Memory B cell (primary cell): ENCODE measurements around the gene PARP6.

Experiments used
- ATAC-seq: fragments of 150-1000 bp; cut with Tn5 transposase; 2 replicates; pipeline ENCODE4 v1.10.0; 2021; ENCODE audit warnings: low read depth, mild to moderate bottlenecking, moderate library complexity
- DNase-seq, 2 donors: peaks; one replicate each; pipeline ENCODE4 v3.0.0; 2022; ENCODE audit warnings: low spot score in 2 of 2
- H3K27ac Mint-ChIP-seq: one replicate; pipeline ENCODE4 v1.8.0; 2022; ENCODE audit warnings: mild to moderate bottlenecking, moderate library complexity, mixed read lengths
- H3K27me3 Mint-ChIP-seq: one replicate; pipeline ENCODE4 v1.8.0; 2022; ENCODE audit warnings: mixed read lengths
- H3K36me3 Mint-ChIP-seq: one replicate; pipeline ENCODE4 v1.8.0; 2022; ENCODE audit warnings: mild to moderate bottlenecking, mixed read lengths
- H3K4me1 Mint-ChIP-seq: one replicate; pipeline ENCODE4 v1.8.0; 2022; ENCODE audit warnings: mixed read lengths
- H3K4me3 Mint-ChIP-seq: one replicate; pipeline ENCODE4 v1.8.0; 2022; ENCODE audit warnings: mild to moderate bottlenecking, moderate library complexity, mixed read lengths
- H3K9me3 Mint-ChIP-seq: one replicate; pipeline ENCODE4 v1.8.0; 2022; ENCODE audit warnings: mixed read lengths

The PARP6 gene, protein sequence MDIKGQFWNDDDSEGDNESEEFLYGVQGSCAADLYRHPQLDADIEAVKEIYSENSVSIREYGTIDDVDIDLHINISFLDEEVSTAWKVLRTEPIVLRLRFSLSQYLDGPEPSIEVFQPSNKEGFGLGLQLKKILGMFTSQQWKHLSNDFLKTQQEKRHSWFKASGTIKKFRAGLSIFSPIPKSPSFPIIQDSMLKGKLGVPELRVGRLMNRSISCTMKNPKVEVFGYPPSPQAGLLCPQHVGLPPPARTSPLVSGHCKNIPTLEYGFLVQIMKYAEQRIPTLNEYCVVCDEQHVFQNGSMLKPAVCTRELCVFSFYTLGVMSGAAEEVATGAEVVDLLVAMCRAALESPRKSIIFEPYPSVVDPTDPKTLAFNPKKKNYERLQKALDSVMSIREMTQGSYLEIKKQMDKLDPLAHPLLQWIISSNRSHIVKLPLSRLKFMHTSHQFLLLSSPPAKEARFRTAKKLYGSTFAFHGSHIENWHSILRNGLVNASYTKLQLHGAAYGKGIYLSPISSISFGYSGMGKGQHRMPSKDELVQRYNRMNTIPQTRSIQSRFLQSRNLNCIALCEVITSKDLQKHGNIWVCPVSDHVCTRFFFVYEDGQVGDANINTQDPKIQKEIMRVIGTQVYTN

DNA sequence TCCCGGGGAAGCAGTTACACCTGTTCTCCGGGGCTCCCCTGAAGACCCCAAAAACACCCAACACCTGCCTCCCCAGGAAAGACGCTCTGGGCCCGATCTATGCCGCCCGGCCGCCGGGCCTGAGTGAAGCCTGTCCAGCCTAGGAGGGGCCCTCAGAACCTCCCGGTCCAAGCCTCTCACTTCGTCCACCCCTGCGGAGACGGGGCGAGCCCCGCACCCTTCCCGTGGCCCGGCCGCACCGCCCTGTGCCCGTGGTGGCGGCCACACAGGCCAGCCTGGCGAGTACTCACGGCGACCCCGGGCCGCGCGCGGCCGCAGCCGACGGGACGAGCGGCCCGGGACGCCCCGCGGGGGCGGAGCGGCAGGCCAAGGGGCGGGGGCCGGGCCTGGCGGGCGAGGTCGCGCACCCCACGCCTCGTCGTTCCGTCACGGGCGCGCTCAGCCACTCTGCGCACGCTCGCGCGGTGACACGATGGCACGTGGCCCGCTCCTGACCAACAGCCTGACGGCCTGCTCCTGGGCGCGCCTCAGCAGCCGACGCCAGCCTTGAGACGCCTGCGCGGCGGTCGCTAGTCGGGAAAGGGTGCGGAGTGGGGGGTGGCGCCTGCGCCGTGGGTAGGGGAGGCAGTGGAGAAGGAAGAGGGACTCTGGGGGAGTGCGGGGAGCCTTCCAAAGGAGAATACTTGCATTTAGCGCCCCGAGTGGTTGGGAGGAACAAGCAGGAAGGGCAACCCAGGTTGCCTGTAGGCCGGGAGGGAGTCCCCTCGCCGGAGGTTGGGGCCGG is at the start of gene PARP6:
Gene PARP6 (minus strand): TSS at position 342 of the 784 bp plus-strand sequence. CDS start 5,077 bp downstream, outside the sequence.
- Mint-ChIP-seq H3K27ac (peak within 1 kb of the TSS; percentile 94), H3K27me3 (no peaks in the 10 kb centered on the region), H3K9me3 (no peaks in the 10 kb centered on the region), H3K4me1 (peaks cover 27% of the 10 kb centered on the region), H3K36me3 (peaks cover 6% of the 10 kb centered on the region), H3K4me3 (peak within 1 kb of the TSS; percentile 90)
- DNase-seq, result peak; percentile 86 to 95
- ATAC-seq, result peak; percentile 92

DNA sequence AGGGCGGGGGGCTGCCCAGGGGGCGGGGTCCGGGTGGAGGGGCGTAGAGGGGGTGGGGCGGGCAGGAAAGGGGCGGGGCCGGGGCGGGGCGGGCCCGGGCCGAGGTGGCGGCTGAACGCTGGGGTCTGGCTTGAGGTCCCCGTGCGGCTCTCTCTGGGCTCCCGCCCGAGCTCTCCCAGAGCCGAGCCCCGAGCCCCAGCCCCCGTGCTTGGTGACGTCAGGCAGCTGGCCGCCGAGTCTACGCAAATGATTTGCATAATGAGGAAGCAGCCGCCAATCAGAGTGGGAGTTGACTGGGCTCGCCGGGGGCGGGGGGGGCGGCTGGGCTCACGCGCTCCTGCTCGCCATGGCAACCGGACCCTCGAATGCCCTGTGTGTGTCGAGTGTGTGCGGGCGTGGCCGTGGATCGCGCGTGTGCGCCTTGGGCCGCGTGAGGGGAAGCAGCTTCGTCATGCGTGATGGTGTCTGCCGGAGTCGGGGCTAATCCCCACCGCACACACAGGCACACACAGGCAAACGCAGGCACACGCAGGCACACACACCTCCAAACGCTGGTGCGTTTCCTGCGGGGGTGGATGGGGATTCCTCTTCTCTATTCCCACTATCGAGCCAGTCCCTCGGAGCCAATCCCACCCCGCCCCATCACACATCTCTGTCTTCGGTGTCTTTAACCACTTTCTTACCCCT is 47.8 kb upstream of the PARP6 start, which contains the start of gene CELF6:
Gene CELF6 (minus strand): TSS at position 173 of the 687 bp plus-strand sequence. CDS start 283 bp downstream, outside the sequence.
- H3K4me3 Mint-ChIP-seq, result peak within 1 kb of the TSS; percentile 87
- peaks cover 16% of the 10 kb centered on the region for H3K4me1 Mint-ChIP-seq
- no peaks in the 10 kb centered on the region for H3K27me3 Mint-ChIP-seq
- DNase-seq, result peak; percentile 84 to 92
- H3K9me3 Mint-ChIP-seq, result peaks cover 9% of the 10 kb centered on the region
- ATAC-seq, result peak; percentile 83
- H3K36me3 Mint-ChIP-seq, result peaks cover 13% of the 10 kb centered on the region
- peak within 1 kb of the TSS; percentile 95 for H3K27ac Mint-ChIP-seq

DNA sequence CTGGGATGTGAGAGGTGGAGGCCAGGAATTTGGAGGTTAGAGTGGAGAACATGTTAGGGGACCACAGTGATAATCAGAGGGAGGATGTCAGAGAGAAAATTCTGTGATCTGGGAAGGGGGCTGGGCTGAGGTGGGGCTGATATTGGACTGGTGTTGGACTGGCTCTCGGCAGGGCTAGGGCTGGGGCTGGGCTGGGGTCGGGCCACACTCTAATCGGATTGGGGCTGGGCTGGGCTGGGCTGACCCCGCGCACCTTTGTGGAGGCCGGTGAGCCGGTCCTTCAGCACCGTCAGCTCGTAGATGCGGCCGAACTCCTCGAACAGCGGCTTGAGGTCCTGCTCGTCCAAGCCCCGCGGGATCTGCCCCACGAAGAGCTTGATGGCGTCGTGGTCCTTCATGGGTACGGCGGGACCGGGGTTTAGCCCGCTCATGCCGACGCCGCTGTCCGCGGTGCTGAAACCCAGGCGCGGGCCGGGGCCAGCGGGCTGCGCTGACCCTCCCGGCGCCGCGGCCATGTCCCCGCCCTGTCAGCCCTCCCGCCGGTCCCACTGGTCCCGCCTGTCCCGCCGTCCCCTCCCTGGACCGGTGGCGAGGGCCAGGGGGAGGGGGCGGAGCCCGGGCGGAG is 47.1 kb upstream of the PARP6 start:
- ATAC-seq (peak; percentile 9), DNase-seq (peak; percentile 53 to 71)
- H3K4me3 Mint-ChIP-seq, result peak overlapping the region; percentile 81
- peaks cover 7% of the 10 kb centered on the region for H3K9me3 Mint-ChIP-seq
- no peaks in the 10 kb centered on the region for H3K27me3 Mint-ChIP-seq
- peaks cover 16% of the 10 kb centered on the region for H3K4me1 Mint-ChIP-seq
- peak overlapping the region; percentile 95 for H3K27ac Mint-ChIP-seq
- H3K36me3 Mint-ChIP-seq, result peaks cover 8% of the 10 kb centered on the region

DNA sequence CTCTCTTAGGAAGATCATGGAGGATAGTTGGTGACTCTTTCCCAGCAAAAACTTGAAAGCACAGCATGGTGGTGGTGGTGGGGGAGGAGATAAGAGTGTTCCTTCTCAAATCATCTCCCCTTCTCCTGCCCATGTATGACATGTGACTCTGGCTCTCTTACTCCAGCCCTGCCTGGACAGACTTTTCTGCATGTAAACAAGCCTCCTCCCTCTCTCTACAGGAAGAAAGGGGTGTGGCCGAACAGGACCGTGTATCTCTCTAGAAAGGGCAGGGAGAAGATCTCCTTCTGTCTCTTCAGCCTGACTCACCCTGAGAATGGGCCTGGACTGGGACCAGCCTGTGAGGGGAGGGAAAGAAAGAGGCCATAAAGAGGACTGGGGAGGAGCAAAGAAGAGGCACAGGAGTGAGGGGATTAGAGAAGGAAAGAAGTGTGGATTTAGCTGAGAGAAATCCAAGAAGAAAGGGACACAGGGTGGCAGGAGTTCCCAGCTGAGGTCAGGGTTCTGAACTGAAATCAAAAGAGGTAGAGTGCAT is 46.1 kb upstream of the PARP6 start:
- Mint-ChIP-seq H3K27me3 (no peaks in the 10 kb centered on the region), H3K9me3 (peaks cover 3% of the 10 kb centered on the region), H3K4me1 (peaks cover 16% of the 10 kb centered on the region), H3K4me3 (peak overlapping the region; percentile 81), H3K27ac (peak overlapping the region; percentile 94), H3K36me3 (peaks cover 2% of the 10 kb centered on the region)
- ATAC-seq (no peak), DNase-seq (no peak)

DNA sequence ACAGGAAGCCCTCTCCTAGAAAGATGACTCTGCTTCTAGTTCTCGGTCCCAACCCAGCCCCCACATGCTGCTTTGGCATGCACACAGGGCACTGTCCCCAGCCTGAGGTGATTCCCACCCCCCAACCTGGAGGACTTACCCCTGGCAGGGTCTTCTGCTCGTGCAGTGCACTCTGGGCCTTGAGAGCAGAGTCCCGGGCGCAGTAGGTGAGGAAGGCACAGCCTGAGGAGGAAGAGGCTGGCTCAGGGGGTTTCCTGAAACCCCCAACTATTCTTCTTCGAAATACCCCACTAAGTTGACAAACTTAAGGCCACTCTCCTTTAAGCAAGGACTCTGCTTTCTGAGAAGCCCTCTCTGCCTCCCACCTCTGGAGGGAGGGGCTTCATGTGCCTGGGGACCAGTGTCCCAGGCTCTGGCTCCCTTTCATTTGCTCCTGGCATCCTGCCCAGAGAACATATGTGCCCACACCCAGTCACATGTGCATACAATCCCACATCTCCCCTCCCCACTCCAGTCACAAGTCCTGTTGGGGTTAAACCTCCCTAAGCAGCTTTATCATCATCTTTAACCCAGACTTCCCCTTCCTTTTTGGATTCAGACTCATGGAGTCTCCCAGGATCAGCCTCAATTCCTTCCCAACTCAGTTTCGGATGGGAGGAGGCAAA is 43.5 kb upstream of the PARP6 start:
- no peak overlapping the region for H3K27ac Mint-ChIP-seq
- peaks cover 2% of the 10 kb centered on the region for H3K36me3 Mint-ChIP-seq

DNA sequence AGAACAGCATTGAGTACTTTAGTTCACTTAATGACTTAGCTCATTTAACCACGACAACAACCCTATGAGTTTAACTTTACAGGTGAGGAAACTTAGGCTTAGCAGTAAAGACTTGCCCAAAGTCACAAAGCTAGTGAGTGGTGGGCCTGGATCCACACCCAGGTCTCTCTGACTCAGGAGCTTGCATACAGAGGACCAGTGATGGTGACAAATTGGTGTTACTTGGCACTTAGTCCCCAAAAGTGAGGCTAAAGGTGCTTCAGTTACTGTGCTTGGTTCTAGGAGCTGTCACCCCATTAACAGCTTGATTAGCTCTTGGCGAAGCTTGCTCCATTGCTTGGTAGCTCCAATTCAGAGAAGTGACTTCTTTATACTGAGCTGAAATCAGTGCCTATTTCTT is 41.5 kb upstream of the PARP6 start:
- peaks cover 5% of the 10 kb centered on the region for H3K4me1 Mint-ChIP-seq
- no peak for DNase-seq
- ATAC-seq, result no peak
- H3K4me3 Mint-ChIP-seq, result no peak overlapping the region
- H3K27ac Mint-ChIP-seq, result no peak overlapping the region
- peaks cover 2% of the 10 kb centered on the region for H3K36me3 Mint-ChIP-seq
- peaks cover 3% of the 10 kb centered on the region for H3K9me3 Mint-ChIP-seq
- no peaks in the 10 kb centered on the region for H3K27me3 Mint-ChIP-seq

More for the DNA sequence above, 43.5 kb upstream of the PARP6 start:
- DNase-seq (no peak), ATAC-seq (no peak)
- Mint-ChIP-seq H3K4me1 (peaks cover 15% of the 10 kb centered on the region), H3K4me3 (no peak overlapping the region), H3K27me3 (no peaks in the 10 kb centered on the region), H3K9me3 (peaks cover 3% of the 10 kb centered on the region)

DNA sequence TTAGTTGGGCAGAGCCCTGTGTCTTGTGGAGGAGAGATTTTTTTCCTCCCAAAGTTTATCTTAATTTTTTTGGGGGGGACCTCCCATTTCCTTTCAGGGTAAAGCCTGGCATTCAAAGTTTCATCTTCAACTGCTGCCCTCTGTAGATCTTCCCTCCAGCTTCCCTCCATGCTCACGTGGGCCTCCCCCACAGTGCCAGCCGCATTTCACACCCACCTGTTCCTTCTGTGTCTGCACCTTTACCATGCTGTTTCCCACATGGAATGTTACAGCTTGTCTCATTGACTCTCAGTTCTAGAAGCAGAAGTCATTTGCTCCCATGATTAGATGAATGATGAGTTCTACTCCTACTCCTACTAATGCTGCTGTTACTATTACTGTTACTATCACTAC is 41.1 kb upstream of the PARP6 start:
- H3K36me3 Mint-ChIP-seq, result no peaks in the 10 kb centered on the region
- ATAC-seq (no peak), DNase-seq (no peak)
- H3K9me3 Mint-ChIP-seq, result no peaks in the 10 kb centered on the region
- no peak overlapping the region for H3K4me3 Mint-ChIP-seq
- H3K27me3 Mint-ChIP-seq, result no peaks in the 10 kb centered on the region
- H3K4me1 Mint-ChIP-seq, result peaks cover 1% of the 10 kb centered on the region
- H3K27ac Mint-ChIP-seq, result no peak overlapping the region

DNA sequence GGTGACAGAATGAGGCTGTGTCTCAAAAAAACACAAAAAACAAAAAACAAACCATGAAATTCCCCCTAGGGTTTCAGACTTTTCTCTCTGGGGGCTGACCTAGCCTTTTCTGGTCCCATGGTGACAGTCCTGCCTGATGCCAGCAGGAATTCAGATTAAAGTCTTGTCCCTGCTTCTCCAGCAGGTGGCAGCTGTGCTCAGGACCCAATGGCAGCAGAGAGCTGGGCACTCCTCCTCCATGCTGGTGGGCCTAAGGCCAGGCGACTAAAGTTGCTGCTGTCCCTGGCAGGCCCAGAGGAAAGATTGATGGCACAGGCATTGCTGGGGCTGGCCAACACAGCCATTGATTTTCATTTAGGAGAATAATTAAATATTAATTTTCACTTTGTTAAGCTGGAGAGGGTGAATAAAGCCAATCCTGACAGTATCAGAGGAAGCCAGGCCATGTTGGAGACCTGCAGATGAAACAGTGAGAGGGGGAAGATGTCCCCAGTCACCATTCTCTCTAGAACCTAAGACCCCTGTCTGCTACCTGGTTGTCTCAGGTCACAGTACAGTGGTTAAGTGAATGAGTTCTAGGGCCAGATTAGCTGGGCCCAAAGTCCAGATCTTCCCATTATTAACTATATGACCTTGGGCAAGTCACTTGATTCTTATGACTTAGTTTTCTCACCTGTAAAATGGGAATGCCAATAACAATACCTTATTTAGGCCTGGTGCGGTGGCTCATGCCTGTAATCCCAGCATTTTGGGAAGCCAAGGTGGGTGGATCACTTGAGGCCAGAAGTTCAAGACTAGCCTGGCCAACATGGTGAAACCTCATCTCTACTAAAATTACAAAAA is 40.5 kb upstream of the PARP6 start:
- ATAC-seq (peak; percentile 91), DNase-seq (peak; percentile 48 to 54)
- Mint-ChIP-seq H3K4me3 (no peak overlapping the region), H3K36me3 (no peaks in the 10 kb centered on the region), H3K27me3 (no peaks in the 10 kb centered on the region), H3K9me3 (no peaks in the 10 kb centered on the region), H3K27ac (no peak overlapping the region), H3K4me1 (no peaks in the 10 kb centered on the region)

DNA sequence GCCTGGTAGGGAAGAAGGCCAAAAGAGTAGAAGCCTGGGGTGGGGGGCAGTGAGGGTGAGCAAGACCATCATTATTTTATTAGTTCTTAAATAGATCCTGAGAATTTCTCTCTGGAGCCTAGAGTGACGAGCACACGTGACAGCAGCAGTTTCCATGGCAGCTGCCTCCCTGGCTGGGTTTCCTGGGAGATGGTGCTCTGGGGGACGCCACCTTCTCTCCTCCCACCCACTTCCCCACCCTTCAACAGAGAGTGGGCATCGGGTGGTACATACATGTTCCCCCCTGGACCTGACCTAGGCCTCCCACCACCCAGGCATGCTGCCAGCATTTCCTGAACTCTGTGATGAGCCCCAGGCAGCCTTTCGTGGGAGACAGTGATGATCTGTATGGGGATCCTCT is 34.7 kb upstream of the PARP6 start:
- no peak overlapping the region for H3K4me3 Mint-ChIP-seq
- peak overlapping the region; percentile 25 for H3K27ac Mint-ChIP-seq
- peaks cover 5% of the 10 kb centered on the region for H3K36me3 Mint-ChIP-seq
- H3K27me3 Mint-ChIP-seq, result no peaks in the 10 kb centered on the region
- peaks cover 4% of the 10 kb centered on the region for H3K4me1 Mint-ChIP-seq
- no peak for ATAC-seq
- no peaks in the 10 kb centered on the region for H3K9me3 Mint-ChIP-seq
- no peak for DNase-seq

DNA sequence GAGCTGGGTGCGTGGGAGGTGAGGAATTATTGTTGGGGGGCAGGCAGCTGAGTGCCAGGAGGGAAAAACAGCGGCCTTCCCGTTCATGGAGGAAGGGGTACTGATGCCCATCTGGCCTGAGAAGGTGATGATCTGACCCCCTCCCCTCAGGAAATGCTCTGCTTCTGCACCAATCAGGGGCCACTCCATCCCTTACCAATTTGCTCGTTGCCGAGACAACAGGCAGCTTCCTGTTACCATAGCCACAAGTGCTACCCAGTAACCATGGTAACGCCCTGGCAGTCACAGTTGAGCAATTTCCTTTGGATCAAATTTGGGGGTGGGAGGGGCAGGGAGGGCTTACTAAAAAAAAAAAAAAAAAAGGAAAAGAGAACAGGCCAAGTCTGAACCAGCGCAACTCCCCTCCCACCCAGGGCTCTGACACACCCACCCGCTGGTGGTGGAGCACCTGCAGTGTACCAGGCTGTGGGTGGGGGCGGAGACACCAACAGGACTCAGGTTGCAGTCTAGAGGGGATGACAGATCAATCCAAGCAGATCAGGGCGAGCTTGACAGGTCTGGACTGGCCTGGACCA is 33.9 kb upstream of the PARP6 start:
- H3K4me3 Mint-ChIP-seq, result no peak overlapping the region
- H3K4me1 Mint-ChIP-seq, result peaks cover 4% of the 10 kb centered on the region
- no peaks in the 10 kb centered on the region for H3K27me3 Mint-ChIP-seq
- H3K27ac Mint-ChIP-seq, result peak overlapping the region; percentile 25
- DNase-seq (peak in 1 of 2 donors; percentile 20), ATAC-seq (peak; percentile 86)
- peaks cover 5% of the 10 kb centered on the region for H3K36me3 Mint-ChIP-seq
- no peaks in the 10 kb centered on the region for H3K9me3 Mint-ChIP-seq

DNA sequence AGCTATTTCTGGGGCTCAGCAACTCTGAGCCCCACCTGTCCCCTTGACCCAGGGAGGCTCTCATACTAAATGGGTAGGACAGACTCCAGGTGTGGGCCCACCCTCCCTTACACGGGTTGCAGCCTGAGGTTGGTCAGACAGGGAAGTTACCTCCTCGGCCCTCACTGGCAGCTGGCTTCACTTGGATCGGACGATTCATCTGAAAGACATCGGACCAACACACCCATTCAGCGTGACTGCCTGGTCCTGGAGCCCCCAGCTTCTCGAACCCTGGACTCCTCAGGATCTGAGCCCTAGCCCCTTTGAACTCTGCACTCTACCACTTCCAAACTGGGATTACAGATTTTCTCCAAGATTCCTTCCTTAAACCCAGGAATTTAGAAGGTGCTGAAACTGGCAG is 32.2 kb upstream of the PARP6 start:
- H3K4me1 Mint-ChIP-seq, result peaks cover 4% of the 10 kb centered on the region
- no peak overlapping the region for H3K4me3 Mint-ChIP-seq
- no peak overlapping the region for H3K27ac Mint-ChIP-seq

DNA sequence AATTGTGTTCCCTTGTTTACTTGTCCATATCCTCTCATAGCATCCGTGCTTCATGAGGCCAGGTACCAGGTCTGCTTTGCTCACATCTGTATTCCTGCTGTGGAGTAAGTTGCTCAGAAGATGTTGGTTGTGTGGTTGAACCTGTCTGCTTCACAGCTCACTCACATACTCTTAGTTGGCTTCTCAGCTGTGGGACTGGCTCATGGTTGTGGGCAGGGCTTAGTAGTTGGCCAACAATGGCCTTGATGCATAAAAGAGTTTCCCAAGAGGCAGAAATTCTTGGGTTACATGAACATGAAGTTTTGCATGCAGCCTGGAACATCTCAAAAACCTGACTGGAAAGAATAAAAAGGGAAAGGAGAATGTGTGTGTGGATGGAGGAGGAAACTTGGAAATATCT is 30.6 kb upstream of the PARP6 start:
- H3K9me3 Mint-ChIP-seq, result no peaks in the 10 kb centered on the region
- peaks cover 4% of the 10 kb centered on the region for H3K4me1 Mint-ChIP-seq
- H3K27ac Mint-ChIP-seq, result no peak overlapping the region
- no peak overlapping the region for H3K4me3 Mint-ChIP-seq
- peaks cover 5% of the 10 kb centered on the region for H3K36me3 Mint-ChIP-seq
- no peaks in the 10 kb centered on the region for H3K27me3 Mint-ChIP-seq
- DNase-seq (no peak), ATAC-seq (no peak)

More for the DNA sequence above, 32.2 kb upstream of the PARP6 start:
- DNase-seq (no peak), ATAC-seq (no peak)
- H3K9me3 Mint-ChIP-seq, result no peaks in the 10 kb centered on the region
- H3K27me3 Mint-ChIP-seq, result no peaks in the 10 kb centered on the region
- peaks cover 5% of the 10 kb centered on the region for H3K36me3 Mint-ChIP-seq
